Stimulated activated CD4-positive, alpha-beta T cell treated with anti-CD3 and anti-CD28 coated beads, TNF-alpha, amount 100 ng/mL, for 24 hours (primary cell): Measurements from ENCODE around the gene TRPM4.
"Not testable (repeated sequence)": the region's sequence is repeated elsewhere in the genome, so short reads cannot be mapped to it uniquely, and the experiment has no call there.

Experiments used
- DNase-seq, 3 experiments: peaks; one replicate each; pipeline ENCODE4 v3.0.0-alpha.2; 2020; ENCODE audit warnings: low read depth in 3 of 3

TRPM4 gene

DNA sequence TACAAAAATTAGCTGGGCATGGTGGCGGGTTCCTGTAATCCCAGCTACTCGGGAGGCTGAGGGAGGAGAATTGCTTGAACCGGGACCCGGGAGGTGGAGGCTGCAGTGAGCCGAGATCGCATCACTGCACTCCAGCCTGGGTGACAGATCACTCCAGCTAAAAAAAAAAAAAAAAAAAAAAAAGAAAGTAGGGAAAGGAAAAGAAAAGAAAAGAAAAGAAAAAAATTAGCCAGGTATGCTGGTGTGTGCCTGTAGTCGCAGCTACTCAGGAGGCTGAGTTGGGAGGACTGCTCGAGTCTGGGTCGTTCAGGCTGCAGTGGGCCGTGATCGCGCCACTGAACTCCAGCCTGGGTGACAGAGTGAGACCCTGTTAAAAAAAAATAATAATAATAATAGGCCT is 30.4 kb upstream of the TRPM4 start:
- not testable (repeated sequence) for DNase-seq

DNA sequence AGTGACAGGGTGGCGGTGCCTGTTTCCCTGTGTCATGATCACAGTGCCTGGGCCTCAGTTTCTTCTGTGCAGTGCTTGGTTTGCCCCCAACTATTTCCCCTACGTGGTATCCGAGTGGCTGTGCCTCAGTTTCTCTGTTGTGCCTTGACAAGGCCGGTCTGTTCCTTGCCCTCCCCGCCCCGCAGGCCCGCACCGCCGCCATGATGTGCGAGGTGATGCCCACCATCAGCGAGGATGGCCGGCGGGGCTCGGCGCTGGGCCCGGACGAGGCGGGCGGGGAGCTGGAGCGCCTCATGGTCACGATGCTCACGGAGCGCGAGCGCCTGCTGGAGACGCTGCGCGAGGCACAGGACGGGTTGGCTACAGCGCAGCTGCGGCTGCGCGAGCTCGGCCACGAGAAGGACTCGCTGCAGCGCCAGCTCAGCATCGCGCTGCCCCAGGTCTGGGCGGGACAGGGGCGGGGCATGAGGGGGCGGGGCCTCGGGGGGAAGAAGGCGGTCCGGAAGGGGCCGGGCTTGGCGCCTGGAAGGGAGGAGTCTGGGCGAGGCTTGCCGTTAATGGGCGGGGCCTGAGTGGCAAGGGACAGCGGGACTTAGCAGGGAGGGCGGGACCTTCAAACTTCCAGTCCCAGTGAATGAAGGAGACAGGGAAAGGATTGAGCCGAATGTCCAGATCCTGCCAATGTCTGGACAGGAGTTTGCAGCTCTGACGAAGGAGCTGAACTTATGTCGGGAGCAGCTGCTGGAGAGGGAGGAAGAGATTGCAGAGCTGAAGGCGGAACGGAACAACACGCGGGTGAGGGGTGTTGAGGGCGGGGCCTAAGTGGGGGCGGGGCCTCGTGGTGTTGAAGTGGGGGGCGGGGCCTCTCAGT is 29.7 kb upstream of the TRPM4 start:
- peak; percentile 88 to 95 (median 92) for DNase-seq

- no peak for DNase-seq
Measured at GRCh38 chr19:49128545-49129237, 28.9 kb upstream of the TRPM4 start.

GRCh38 chr19:49129238-49129583 is 28.4 kb upstream of the TRPM4 start:
- no peak for DNase-seq

DNA sequence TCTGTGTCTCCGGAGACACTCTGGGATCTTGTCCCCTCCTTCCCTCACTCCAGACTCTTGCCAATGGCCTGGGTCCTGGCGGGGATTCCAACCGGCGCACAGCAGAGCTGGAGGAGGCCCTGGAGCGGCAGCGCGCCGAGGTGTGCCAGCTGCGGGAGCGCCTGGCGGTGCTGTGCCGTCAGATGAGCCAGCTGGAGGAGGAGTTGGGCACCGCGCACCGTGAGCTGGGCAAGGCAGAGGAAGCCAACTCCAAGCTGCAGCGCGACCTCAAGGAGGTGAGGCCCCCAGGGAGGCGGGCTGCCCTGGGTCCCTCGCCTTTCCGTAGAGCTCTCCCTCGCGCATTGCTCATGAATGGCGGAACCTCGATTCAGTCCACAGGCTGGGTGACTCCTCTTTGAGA is 27.3 kb upstream of the TRPM4 start:
- DNase-seq = no peak

GRCh38 chr19:49132974-49133609 is 24.5 kb upstream of the TRPM4 start:
- DNase-seq = no peak

DNA sequence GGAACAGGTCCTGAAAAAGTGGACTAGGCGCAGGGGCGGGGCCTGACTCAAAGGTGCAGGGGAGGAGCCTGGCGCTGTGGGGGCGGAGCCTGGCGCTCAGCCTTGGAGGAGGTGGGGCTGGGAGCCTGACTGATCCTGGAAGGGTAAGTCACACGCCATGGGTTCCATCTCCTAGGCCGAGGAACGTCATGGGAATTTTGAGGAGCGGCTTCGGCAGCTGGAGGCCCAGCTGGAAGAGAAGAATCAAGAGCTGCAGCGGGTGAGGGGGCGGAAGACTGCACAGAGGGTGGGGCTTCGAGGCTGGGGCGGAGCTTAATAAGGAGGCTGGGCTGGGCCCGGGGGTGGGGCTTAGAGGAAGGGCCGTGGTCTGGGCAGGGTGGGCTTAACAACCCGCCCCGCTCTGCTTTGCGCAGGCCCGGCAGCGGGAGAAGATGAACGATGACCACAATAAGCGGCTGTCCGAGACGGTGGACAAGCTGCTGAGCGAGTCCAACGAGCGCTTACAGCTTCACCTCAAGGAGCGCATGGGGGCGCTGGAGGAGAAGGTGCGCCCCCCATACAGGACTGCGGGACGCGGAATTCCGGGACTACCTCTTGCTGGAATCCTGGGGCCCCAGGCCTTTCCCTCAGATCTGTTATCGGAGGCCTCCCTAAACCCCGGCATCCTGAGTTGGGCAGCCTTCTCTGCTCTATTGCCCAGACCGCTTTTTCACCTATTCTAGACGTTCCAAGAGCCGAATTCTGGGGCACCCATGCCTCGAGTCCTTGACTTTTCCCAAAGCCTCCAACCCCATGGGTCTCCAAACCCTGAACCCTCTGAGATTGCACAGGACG is 23.8 kb upstream of the TRPM4 start:
- DNase-seq = peak in 1 of 3 experiments; percentile 56

GRCh38 chr19:49135686-49136085 is 21.9 kb upstream of the TRPM4 start:
- DNase-seq = no peak

GRCh38 chr19:49136771-49137171 is 20.8 kb upstream of the TRPM4 start:
- no peak for DNase-seq

DNA sequence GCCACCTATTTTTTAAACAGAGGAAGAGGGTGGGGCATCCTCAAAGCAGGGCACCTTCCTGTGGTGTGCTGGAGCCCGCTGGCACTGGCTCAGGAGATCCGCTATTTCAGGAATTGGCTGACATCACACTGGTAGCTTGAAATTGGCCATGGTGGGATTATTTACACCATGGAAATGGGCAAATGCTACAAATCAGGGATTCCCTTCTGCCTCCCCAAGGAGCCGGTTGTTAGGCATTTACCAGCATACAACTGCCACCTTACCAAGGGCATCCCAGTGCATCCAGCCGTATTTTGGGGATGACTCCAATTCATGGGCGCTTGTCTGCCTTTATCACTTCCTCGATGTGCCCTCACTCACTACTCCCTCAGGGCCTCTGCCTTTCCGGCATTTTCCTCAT is 16.6 kb upstream of the TRPM4 start:
- DNase-seq = no peak

DNA sequence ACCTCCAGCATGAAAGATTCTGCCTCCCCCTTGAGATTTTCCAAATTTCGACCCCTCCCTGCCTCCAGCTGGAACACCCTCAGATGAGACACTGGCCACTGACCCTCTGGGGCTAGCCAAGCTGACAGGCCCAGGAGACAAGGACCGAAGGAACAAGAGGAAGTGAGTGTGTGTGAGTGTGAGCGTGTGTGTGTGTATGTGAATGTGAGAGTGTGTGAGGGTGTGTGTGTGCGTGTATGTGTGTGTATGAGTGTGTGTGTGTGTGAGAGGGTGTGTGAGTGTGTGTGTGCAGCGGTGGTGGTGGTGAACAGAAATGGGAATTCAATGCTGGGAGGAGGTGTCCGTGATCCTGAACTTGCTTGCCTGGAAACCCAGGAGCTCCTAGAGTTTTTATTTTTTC is 16.2 kb upstream of the TRPM4 start:
- DNase-seq = no peak

DNA sequence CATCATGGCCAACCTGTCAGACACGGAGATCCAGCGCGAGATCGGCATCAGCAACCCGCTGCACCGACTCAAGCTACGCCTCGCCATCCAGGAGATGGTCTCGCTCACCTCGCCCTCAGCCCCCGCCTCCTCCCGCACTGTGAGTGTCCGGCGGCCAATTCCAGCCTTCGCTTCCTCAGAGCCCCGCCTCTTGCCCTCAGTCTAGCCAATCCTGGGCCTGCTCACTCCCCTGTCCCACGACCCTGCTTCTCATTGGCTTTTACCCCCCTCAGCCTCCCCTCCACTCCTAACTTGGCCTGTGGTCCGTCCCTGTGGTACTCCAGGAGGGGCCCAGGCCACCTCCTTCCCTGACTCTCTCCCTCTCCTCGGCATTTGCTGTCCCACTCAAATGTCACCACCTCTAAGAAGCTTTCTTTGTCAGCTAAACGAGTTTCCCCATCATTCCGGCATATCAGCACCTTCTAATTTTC is 14.7 kb upstream of the TRPM4 start:
- peak in 2 of 3 experiments; percentile 42 to 74 for DNase-seq

GRCh38 chr19:49145573-49146407 is 11.8 kb upstream of the TRPM4 start:
- peak; percentile 62 to 80 (median 64) for DNase-seq

- DNase-seq = not testable (repeated sequence)
Measured at GRCh38 chr19:49146408-49146770, 11.2 kb upstream of the TRPM4 start.

- no peak for DNase-seq
Measured at GRCh38 chr19:49148044-49148682, 9.4 kb upstream of the TRPM4 start.

DNA sequence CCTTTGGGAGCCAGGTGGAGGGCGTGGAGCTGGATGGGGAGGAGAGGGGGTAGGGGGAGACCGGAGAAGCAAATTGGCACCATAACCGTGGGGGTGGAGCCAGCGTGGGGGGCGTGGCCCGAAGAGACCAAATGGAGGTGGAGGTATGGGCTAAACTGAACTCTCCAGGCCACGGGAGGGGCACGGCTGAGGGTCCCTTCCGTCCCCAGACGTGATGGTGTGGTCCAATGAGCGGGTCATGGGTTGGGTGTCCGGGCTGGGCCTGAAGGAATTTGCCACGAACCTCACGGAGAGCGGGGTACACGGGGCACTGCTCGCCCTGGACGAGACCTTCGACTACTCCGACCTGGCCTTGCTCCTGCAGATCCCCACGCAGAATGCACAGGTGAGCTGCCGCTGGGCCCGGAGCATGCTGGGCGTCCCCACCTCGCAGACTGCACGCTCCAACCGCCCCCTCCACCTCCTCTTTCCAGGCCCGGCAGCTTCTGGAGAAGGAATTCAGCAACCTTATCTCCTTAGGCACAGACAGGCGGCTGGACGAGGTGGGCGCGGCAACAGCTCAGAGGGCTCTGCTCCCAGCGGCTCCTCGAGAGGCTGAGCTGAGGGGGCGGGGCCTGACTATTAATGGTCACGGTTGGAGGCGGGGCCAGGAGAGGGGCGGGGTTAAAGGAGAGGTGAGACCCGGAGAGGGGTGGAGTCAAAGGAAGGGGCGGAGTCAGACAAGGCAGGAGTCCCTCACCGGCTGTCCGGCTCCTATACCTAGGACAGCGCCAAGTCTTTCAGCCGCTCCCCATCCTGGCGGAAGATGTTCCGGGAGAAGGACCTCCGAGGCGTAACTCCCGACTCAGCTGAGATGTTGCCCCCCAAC is 8.6 kb upstream of the TRPM4 start:
- DNase-seq = peak; percentile 56 to 83 (median 62)

- DNase-seq = no peak
Measured at GRCh38 chr19:49149652-49150105, 7.9 kb upstream of the TRPM4 start.

- DNase-seq = peak in 1 of 3 experiments; percentile 46
Measured at GRCh38 chr19:49150106-49150943, 7.3 kb upstream of the TRPM4 start.

GRCh38 chr19:49150944-49151243 is 6.7 kb upstream of the TRPM4 start:
- no peak for DNase-seq
